T-helper 1 cell treated with Interleukin-12 subunit alpha and Interleukin-12 subunit beta and Interleukin-4 antibody, amounts not matched to agents 30 μg/mL and 1 μg/mL, for 36 hours (primary cell): ENCODE data around the gene TMEM132D.
"Not testable (repeated sequence)": the region's sequence is repeated elsewhere in the genome, so short reads cannot be mapped to it uniquely, and the experiment has no call there.

Source experiments
- H3K27ac Mint-ChIP-seq: one replicate; pipeline ENCODE4 v1.8.0; 2021; ENCODE audit warnings: mild to moderate bottlenecking, mixed read lengths
- H3K27me3 Mint-ChIP-seq: one replicate; pipeline ENCODE4 v1.8.0; 2021; ENCODE audit warnings: low read depth, mixed read lengths
- H3K36me3 Mint-ChIP-seq: one replicate; pipeline ENCODE4 v1.8.0; 2021; ENCODE audit warnings: low read depth, mixed read lengths
- H3K4me1 Mint-ChIP-seq: one replicate; pipeline ENCODE4 v1.8.0; 2021; ENCODE audit warnings: low read depth, mixed read lengths
- H3K4me3 Mint-ChIP-seq: one replicate; pipeline ENCODE4 v1.8.0; 2021; ENCODE audit warnings: mild to moderate bottlenecking, moderate library complexity, mixed read lengths
- H3K9me3 Mint-ChIP-seq: one replicate; pipeline ENCODE4 v1.8.0; 2021; ENCODE audit warnings: mixed read lengths

The TMEM132D gene

DNA sequence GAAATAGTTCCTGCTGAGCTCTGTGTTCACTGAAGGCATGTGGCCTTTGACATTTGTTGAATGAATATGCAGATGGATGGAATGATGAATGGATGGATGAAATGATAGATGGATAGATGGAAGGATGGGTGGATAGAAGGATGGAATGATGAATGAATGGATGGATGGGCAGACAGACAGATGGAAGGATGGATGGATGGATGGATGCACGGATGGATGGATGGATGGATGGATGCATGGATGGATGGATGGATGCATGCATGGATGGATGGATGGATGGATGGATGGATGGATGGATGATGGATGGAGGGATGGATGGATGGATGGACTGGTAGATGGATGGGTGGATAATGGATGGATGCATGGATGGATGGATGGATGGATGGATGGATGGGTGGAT is 4.8 kb downstream of the TMEM132D start:
- H3K27me3 Mint-ChIP-seq = peaks cover 23% of the 10 kb centered on the region
- not testable (repeated sequence) for H3K36me3 Mint-ChIP-seq, H3K27ac Mint-ChIP-seq, H3K4me3 Mint-ChIP-seq, H3K9me3 Mint-ChIP-seq, H3K4me1 Mint-ChIP-seq

DNA sequence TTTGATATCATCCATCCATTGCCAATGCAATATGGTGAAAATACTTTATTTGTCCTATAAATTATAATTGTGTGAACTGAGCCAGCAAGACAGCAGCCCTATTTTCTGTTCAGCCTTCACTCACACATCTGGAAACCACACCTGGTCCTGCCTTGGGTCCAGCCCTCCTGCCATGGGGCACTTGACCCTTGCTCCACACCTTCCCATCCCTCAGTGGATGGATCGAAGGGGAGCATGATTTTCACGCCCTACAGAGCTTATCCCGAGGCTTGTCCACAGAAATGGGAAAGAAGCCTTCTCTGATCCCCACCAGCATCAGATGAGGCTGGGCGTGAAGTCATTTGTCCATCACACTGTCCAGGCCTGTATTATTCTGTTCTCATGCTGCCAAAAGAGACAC is 10.1 kb downstream of the TMEM132D start:
- Mint-ChIP-seq H3K4me1 (no peaks in the 10 kb centered on the region), H3K36me3 (no peaks in the 10 kb centered on the region), H3K27me3 (no peaks in the 10 kb centered on the region), H3K9me3 (no peaks in the 10 kb centered on the region), H3K27ac (no peak overlapping the region), H3K4me3 (no peak overlapping the region)

DNA sequence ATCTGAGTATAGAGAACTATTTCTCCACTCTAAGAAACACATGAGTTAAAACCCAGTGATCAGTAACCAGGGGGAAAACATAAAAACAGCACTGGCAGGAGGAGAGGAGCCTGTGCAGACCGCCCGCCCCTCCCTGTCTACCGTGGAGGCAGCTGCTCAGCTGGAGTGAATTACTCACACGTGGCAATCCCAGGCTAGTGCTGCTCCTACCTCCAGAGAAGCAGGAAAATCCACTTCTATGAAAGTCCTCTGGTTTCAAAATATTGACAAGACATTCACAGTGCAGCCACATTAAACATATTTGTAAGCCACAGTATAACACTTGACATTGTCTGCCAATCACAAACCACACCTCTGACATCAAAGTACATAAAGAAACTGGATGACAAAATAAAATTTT is 16.7 kb downstream of the TMEM132D start:
- Mint-ChIP-seq H3K9me3 (no peaks in the 10 kb centered on the region), H3K4me3 (no peak overlapping the region), H3K36me3 (no peaks in the 10 kb centered on the region), H3K4me1 (no peaks in the 10 kb centered on the region), H3K27me3 (no peaks in the 10 kb centered on the region), H3K27ac (no peak overlapping the region)

DNA sequence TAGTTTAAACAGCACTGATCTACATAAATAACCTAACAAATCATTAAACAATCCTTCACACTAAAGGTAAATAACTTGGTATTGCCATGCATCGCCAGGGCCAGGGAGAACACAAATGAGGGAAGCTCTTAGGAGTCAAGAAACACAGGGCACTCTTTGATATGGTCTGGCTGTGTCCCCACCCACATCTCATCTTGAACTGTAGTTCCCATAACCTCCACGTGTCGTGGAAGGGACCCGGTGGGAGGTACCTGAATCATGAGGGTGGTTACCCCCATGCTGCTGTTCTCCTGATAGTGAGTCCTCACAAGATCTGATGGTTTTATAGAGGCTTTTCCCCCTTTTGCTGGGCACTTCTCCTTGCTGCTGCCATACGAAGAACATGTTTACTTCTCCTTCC is 17.3 kb downstream of the TMEM132D start:
- H3K27ac Mint-ChIP-seq = no peak overlapping the region
- H3K4me3 Mint-ChIP-seq = no peak overlapping the region
- H3K9me3 Mint-ChIP-seq = no peaks in the 10 kb centered on the region
- H3K27me3 Mint-ChIP-seq = no peaks in the 10 kb centered on the region
- H3K36me3 Mint-ChIP-seq = no peaks in the 10 kb centered on the region
- H3K4me1 Mint-ChIP-seq = no peaks in the 10 kb centered on the region

DNA sequence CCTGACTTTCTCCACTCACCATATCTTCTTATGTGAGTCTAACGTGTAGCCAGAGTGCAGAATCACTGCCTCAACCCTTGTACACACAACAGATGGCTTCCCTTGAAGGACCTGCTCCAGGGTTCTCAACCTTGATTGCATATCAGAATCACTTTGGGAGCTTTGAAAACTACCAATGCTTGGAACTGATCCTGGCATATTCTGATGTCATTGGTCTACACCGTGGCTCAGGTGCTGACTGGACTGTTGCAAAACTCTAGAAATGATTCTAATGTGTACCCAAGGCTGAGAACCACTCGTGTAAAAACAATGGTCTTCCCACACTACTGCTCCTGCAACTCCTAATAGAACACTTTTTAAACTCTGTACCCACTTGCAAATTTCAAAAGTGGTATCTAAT is 18.5 kb downstream of the TMEM132D start:
- H3K27me3 Mint-ChIP-seq = no peaks in the 10 kb centered on the region
- H3K36me3 Mint-ChIP-seq = no peaks in the 10 kb centered on the region
- H3K4me1 Mint-ChIP-seq = no peaks in the 10 kb centered on the region
- H3K4me3 Mint-ChIP-seq = no peak overlapping the region
- H3K9me3 Mint-ChIP-seq = no peaks in the 10 kb centered on the region
- no peak overlapping the region for H3K27ac Mint-ChIP-seq

DNA sequence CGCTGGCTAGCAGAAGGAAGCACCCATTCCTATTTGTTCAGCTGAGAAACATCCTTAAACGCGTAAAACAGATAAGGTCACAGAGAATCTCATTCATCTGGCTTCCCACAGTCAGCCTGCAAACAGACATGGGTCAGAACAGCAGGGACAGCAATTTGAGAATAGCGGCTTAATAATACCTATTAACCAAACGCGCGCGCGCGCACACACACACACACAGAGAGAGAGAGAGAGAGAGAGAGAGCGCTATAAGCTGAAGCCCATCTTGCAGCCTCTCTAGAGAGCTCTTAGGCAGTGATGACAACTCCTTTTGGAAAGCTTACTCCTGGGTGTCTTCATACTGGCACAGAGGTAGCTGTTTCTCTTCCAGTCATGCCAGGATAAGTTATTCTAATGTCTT is 26.4 kb downstream of the TMEM132D start:
- no peak overlapping the region for H3K27ac Mint-ChIP-seq
- no peaks in the 10 kb centered on the region for H3K4me1 Mint-ChIP-seq
- no peaks in the 10 kb centered on the region for H3K36me3 Mint-ChIP-seq
- no peak overlapping the region for H3K4me3 Mint-ChIP-seq
- H3K27me3 Mint-ChIP-seq = no peaks in the 10 kb centered on the region
- H3K9me3 Mint-ChIP-seq = peaks cover 16% of the 10 kb centered on the region

DNA sequence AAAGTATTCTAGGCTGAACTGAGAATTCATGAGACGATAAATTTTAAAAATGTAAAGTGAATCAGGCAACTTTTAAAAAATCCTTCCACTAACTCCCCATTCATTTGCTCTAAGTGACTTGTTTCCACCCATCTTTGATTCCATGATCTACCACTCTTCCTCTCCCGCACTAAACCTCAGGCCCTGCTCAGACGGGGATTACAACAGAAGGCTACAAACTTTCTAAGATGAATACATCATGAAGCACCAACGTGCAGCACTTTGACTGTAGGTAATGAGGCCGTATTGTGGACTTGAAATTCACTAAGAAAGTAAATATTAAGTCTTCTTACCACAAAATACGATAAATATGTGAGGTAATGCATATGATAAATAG is 30.0 kb downstream of the TMEM132D start:
- no peaks in the 10 kb centered on the region for H3K36me3 Mint-ChIP-seq
- peaks cover 18% of the 10 kb centered on the region for H3K9me3 Mint-ChIP-seq
- no peak overlapping the region for H3K27ac Mint-ChIP-seq
- no peaks in the 10 kb centered on the region for H3K4me1 Mint-ChIP-seq
- H3K4me3 Mint-ChIP-seq = no peak overlapping the region
- H3K27me3 Mint-ChIP-seq = no peaks in the 10 kb centered on the region

DNA sequence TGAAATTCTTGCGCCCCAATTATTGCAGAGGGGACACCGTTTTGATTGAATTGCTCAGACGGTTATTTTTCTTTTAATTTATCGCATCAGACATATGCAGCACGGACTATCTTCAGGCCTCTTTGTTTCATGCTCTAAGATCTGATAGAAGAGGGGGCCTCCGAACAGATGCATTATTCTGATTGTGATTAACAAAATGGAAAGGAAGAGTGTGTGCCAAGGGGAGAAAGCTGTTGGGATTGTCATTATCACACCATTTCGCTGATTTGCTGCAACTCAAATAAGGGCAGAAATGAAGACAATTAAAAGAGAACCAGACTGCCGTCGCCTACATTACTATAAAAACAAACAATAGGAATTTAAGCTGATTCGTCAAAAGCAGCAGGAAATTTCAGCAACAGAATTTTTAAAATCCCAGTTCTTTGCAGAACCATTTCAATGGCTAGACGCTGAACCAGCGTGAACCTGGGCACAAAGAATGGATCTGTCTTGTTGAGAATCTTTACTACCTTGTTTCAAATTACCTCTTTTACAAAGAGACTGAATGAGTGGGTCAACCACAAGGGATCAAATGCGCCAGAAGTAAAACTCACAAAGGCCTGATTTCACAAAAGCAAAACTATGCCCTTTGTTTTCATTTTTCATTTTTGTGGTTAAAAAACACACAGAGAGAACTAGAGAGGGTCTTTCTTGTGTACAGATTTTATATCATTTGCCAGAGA is 30.6 kb downstream of the TMEM132D start:
- Mint-ChIP-seq H3K36me3 (no peaks in the 10 kb centered on the region), H3K4me1 (no peaks in the 10 kb centered on the region), H3K27me3 (no peaks in the 10 kb centered on the region), H3K27ac (no peak overlapping the region), H3K4me3 (no peak overlapping the region), H3K9me3 (peaks cover 18% of the 10 kb centered on the region)

DNA sequence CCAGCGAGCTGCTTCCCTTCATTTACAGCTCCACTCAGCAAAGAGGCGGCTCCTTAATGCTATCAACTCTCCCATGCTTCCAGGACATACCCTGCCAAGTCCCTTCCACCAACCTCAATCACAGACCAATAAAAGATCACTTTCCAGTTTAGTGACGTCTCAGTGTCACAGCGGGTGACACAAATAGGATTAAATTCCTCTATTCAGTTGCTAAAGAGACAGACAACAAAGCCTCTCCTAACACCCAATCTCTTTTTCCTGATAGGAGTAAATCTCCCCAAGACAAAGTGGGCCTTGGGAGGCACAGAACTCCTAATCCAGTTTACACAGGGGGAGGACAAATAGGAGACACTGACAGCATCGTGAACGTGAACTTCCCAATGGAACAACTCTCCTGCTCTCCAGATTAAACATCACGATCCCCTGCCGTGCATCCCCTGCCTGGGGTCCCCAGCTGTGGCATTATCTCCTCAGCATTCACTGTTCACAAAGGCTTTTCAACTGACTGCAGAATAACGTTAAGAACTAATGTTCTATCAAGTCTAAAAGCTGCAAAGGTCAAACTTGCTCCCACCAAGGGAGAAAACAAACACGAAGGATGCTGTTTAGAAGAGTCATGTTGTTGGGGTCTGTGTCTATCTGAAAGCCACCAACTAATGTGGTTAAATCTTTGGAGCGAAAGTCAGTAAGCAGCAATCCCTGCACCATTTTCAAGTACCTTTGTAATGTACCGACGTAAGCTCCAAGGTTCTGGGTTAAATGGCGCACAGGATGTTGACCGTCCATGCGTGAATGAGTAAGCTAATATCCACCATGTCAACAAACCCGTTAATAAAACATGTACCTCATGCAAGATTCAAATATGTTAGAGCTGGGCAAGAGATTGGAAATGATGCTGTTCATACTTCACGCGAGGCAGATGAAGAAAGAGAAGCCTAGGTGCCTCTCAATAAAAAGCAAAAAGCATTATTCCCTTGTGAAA is 31.5 kb downstream of the TMEM132D start:
- Mint-ChIP-seq H3K36me3 (no peaks in the 10 kb centered on the region), H3K27me3 (no peaks in the 10 kb centered on the region)

DNA sequence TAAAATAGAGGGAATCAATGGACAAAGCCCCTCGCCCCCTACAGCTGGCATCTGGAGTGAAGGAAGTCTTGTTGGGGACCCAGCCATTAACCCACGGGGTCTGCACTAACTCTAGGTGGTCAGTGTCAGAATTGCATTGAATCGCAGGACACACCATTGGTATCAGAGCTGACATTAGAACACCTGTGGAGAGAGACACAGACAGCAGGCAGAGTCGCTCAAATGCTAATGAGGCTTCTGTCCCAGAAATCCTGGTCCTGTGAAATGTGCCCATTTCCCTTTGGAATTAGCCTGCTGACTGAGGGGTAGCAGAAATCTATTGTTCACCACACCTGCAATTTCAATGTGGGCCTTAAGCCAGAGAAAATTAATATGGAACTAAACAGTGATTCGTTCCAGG is 33.0 kb downstream of the TMEM132D start:
- Mint-ChIP-seq H3K4me1 (no peaks in the 10 kb centered on the region), H3K27me3 (no peaks in the 10 kb centered on the region), H3K36me3 (no peaks in the 10 kb centered on the region), H3K9me3 (peaks cover 16% of the 10 kb centered on the region), H3K27ac (no peak overlapping the region), H3K4me3 (no peak overlapping the region)

More for the DNA sequence above, 31.5 kb downstream of the TMEM132D start:
- H3K27ac Mint-ChIP-seq = no peak overlapping the region
- H3K9me3 Mint-ChIP-seq = peaks cover 18% of the 10 kb centered on the region
- H3K4me1 Mint-ChIP-seq = no peaks in the 10 kb centered on the region
- H3K4me3 Mint-ChIP-seq = no peak overlapping the region

DNA sequence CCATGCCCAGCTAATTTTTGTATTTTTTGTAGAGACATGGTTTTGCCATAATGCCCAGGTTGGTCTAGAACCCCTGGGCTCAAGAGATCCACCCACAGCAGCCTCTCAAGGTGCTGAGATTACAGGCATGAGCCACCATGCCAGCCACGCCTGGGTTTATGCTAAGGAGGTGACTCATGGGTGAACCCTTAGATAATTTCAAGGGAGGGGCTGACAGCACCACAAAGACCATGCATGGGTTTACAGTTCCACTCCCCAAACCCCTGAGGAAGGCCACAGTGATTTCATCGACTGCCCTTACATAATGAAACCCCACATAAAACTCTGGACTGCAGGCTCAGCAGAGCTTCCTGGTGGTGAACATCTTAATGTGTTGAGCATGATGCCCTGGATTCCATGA is 33.7 kb downstream of the TMEM132D start:
- H3K27me3 Mint-ChIP-seq = no peaks in the 10 kb centered on the region
- peaks cover 17% of the 10 kb centered on the region for H3K9me3 Mint-ChIP-seq
- no peaks in the 10 kb centered on the region for H3K36me3 Mint-ChIP-seq
- no peaks in the 10 kb centered on the region for H3K4me1 Mint-ChIP-seq
- H3K27ac Mint-ChIP-seq = no peak overlapping the region
- no peak overlapping the region for H3K4me3 Mint-ChIP-seq

DNA sequence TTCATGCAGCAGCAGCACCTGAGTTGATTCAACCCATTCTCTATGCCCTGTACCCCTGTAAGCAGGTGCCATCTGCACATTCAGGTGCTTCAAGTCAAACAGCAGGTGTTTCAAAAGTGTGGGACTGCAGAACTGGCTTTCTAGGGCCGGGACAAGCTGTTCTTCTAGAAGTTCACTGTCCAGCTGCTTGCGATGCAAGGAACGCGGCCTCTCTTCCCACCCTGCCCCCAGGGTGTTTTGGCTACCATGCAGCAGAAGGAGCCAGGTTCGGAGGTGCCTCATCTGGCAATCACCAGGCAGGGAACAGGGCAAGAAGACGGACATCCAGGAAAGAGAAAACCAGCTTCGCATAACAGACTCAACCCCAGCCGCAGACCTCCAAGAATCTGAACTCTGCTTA is 35.2 kb downstream of the TMEM132D start:
- H3K36me3 Mint-ChIP-seq = no peaks in the 10 kb centered on the region
- H3K27ac Mint-ChIP-seq = no peak overlapping the region
- H3K4me1 Mint-ChIP-seq = no peaks in the 10 kb centered on the region
- no peak overlapping the region for H3K4me3 Mint-ChIP-seq
- peaks cover 22% of the 10 kb centered on the region for H3K9me3 Mint-ChIP-seq
- no peaks in the 10 kb centered on the region for H3K27me3 Mint-ChIP-seq

DNA sequence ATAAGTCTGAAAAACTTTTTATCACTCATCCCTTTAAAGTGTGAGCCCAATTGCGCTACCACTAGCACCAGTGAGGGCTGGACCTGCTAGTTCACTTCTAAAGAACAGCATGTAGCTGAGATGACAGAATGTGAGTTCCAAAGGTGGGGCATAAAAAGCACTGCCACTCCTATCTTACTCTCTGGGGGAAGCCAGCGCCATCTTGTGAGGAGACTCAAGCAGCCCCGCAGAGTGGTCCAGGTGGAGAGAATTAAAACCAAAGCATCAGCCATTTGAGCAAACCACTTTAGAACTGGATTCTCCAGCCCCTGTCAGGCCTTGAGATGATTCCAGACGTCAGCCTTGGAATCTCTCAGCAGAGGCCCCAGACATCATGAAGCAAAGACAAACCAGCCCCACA is 39.9 kb downstream of the TMEM132D start:
- no peaks in the 10 kb centered on the region for H3K36me3 Mint-ChIP-seq
- H3K4me3 Mint-ChIP-seq = no peak overlapping the region
- H3K4me1 Mint-ChIP-seq = no peaks in the 10 kb centered on the region
- peaks cover 14% of the 10 kb centered on the region for H3K9me3 Mint-ChIP-seq
- H3K27me3 Mint-ChIP-seq = no peaks in the 10 kb centered on the region
- H3K27ac Mint-ChIP-seq = no peak overlapping the region

DNA sequence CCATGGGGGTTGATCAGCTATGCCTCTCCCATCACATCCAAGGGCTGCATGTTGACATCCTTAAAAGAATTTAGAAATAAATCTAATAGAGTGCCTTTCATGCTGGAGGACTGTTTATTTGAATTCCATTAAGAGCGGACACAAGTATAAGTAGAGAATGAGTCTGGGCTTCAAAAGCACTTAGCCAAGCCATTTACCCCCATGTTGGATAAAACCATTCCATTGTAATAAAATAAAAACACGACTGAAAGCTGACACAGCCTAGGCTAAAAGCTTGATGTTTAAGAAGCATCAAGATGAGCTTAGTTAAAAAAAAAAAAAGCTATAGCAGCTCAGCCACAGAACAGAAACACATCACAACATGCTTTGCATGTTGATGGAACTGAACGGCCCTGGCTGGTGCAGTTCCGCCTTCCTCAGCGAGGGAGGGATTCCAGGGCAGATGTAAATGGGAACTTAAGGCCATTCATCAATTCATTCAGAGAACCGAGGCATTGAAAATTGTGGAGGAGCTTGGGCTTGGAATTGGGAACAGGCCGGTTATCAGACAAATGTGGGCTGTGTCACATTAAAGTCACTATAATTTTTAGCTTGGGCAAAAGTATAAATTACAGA is 41.2 kb downstream of the TMEM132D start:
- Mint-ChIP-seq H3K9me3 (peaks cover 14% of the 10 kb centered on the region), H3K27ac (no peak overlapping the region), H3K4me1 (no peaks in the 10 kb centered on the region), H3K4me3 (no peak overlapping the region), H3K36me3 (no peaks in the 10 kb centered on the region), H3K27me3 (no peaks in the 10 kb centered on the region)

DNA sequence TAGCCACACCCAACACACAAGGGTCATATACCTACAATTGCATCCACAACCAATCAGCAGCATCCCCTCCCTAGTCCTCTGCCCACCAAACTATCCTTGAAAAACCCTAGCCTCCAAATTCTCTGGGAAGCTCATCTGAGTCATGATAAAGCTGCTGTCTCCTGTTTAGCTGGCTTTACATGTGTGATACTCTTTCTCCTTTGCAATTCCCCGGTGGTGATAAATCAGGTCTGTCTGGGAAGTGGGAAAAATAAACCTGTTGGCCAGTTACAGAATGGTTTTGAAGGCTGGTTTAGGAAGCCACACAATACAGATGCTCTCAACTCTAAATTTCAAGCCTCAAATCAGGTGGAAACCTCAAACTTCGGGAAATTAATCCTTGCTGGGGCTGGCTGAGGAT is 41.9 kb downstream of the TMEM132D start:
- Mint-ChIP-seq H3K4me1 (no peaks in the 10 kb centered on the region), H3K27me3 (no peaks in the 10 kb centered on the region), H3K4me3 (no peak overlapping the region), H3K27ac (no peak overlapping the region), H3K36me3 (no peaks in the 10 kb centered on the region), H3K9me3 (peaks cover 10% of the 10 kb centered on the region)
